Measurements from ENCODE around the gene ITGA4. TPM values are rescaled to one million over a fixed set of nuclear protein-coding genes. Genes with fewer than 3 reads are reported as not detected.

The ITGA4 gene
- total RNA-seq, 1 experiment from 2014 or later, result 4.6 TPM

DNA sequence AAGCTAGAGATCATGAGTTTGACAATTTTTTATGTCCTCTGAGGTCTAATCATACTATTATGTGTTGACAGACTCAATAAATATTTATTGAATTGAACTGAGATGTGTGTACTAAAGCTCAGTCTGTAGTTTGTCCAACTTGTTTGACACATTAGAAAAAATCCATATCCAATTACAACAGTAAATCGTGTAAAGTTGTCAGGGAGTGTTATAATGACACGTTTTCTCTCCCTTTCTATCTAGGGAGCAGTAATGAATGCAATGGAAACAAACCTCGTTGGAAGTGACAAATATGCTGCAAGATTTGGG lies 28.4 kb downstream of the ITGA4 start:
- no TSS peak for BruUV-seq (replicated peaks)
- POLR2A ChIA-PET (ENCODE audit: low non-redundant PET), result no interaction called here

DNA sequence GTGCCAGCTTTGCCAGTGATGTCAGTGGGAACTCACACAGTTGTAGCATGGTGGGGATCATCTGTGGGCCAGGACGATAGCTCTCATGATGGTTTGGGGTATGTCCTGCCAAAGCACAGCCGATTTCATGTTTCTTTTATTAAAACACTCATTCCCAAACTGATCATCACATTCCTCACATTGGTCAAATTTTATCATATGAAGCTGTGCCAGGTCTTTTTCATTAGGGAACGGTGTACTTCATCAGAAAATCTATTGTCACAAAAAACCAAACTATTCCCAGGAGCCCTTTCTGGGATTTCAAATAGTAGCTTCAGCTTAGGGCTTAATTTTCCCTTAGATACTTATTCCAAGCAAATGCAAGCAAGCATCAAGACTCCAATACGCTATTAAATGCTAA lies 42.0 kb downstream of the ITGA4 start:
- H3K9me3 ChIP-seq (ENCODE audit: low read depth, low read length, poor library complexity, severe bottlenecking), result no peaks in the 10 kb centered on the region
- CTCF ChIA-PET, result interaction anchor here (0.5 kb wide), 1 partner anchor 1373 kb away, joined by 4 read pairs; no protein-coding TSS in a partner anchor
- no peak for DNase-seq (ENCODE audit: low spot score)
- H3K27me3 ChIP-seq (replicated peaks; ENCODE audit: insufficient read depth, low read depth, low read length, poor library complexity), result no peaks in the 10 kb centered on the region
- H3K4me1 ChIP-seq (ENCODE audit: insufficient read depth, low read length, poor library complexity, severe bottlenecking), result no peaks in the 10 kb centered on the region
- no TSS peak for BruUV-seq (replicated peaks)
- no peak overlapping the region for H3K27ac ChIP-seq (ENCODE audit: low read depth, low read length, poor library complexity, severe bottlenecking)
- H3K36me3 ChIP-seq (ENCODE audit: insufficient read depth, low read length, poor library complexity, severe bottlenecking), result no peaks in the 10 kb centered on the region
- intact Hi-C loops (cut with micrococcal nuclease; ENCODE audit: unreplicated experiment), result no loop called here
- TF ChIP-seq CTCF (conservative IDR thresholded peaks at IDR 0.05; ENCODE audit: low read depth, low read length) (no peak), EZH2 (IDR thresholded peaks at IDR 0.05; ENCODE audit: borderline replicate concordance, low read depth, low read length, poor library complexity, severe bottlenecking) (no peak)
- no peak overlapping the region for H3K4me3 ChIP-seq (ENCODE audit: low read depth, low read length, poor library complexity, severe bottlenecking)
- POLR2A ChIA-PET (ENCODE audit: low non-redundant PET), result no interaction called here

More for the DNA sequence above, 28.4 kb downstream of the ITGA4 start:
- Histone ChIP-seq H3K36me3 (ENCODE audit: insufficient read depth, low read length, poor library complexity, severe bottlenecking) (no peaks in the 10 kb centered on the region), H3K27me3 (replicated peaks; ENCODE audit: insufficient read depth, low read depth, low read length, poor library complexity) (no peaks in the 10 kb centered on the region), H3K4me1 (ENCODE audit: insufficient read depth, low read length, poor library complexity, severe bottlenecking) (no peaks in the 10 kb centered on the region), H3K4me3 (ENCODE audit: low read depth, low read length, poor library complexity, severe bottlenecking) (no peak overlapping the region), H3K9me3 (ENCODE audit: low read depth, low read length, poor library complexity, severe bottlenecking) (no peaks in the 10 kb centered on the region), H3K27ac (ENCODE audit: low read depth, low read length, poor library complexity, severe bottlenecking) (no peak overlapping the region)
- TF ChIP-seq CTCF (conservative IDR thresholded peaks at IDR 0.05; ENCODE audit: low read depth, low read length) (no peak), EZH2 (IDR thresholded peaks at IDR 0.05; ENCODE audit: borderline replicate concordance, low read depth, low read length, poor library complexity, severe bottlenecking) (no peak)
- CTCF ChIA-PET, result no interaction called here
- DNase-seq (ENCODE audit: low spot score), result no peak
- intact Hi-C loops (cut with micrococcal nuclease; ENCODE audit: unreplicated experiment), result no loop called here

DNA sequence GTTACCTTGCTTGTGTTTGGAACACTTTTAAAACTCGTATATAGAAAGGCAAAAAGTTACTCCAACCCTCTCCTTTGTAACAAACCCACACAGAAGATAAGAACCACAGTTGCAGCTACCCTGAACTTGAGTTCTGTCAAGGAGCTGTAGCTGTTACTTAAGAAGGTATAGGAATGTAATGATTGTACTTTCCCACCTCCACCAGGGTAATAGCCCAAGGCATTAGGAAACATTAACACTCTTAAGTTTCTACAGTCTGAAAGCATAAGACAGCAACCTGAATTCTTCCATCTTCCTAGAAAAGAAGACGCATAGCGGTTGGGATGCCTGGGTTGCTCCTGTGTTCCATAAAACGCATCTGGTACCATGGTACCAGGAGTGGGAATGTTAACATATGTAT lies 43.0 kb downstream of the ITGA4 start:
- no TSS peak for BruUV-seq (replicated peaks)
- Histone ChIP-seq H3K4me3 (ENCODE audit: low read depth, low read length, poor library complexity, severe bottlenecking) (no peak overlapping the region), H3K27ac (ENCODE audit: low read depth, low read length, poor library complexity, severe bottlenecking) (no peak overlapping the region), H3K4me1 (ENCODE audit: insufficient read depth, low read length, poor library complexity, severe bottlenecking) (no peaks in the 10 kb centered on the region), H3K9me3 (ENCODE audit: low read depth, low read length, poor library complexity, severe bottlenecking) (no peaks in the 10 kb centered on the region), H3K27me3 (replicated peaks; ENCODE audit: insufficient read depth, low read depth, low read length, poor library complexity) (no peaks in the 10 kb centered on the region), H3K36me3 (ENCODE audit: insufficient read depth, low read length, poor library complexity, severe bottlenecking) (no peaks in the 10 kb centered on the region)
- TF ChIP-seq EZH2 (IDR thresholded peaks at IDR 0.05; ENCODE audit: borderline replicate concordance, low read depth, low read length, poor library complexity, severe bottlenecking), result no peak
- TF ChIP-seq CTCF (conservative IDR thresholded peaks at IDR 0.05; ENCODE audit: low read depth, low read length), result no peak
- DNase-seq (ENCODE audit: low spot score), result no peak
- intact Hi-C loops (cut with micrococcal nuclease; ENCODE audit: unreplicated experiment), result no loop called here
- ChIA-PET CTCF (no interaction called here), POLR2A (ENCODE audit: low non-redundant PET) (no interaction called here)

Data from A673 (cell line).